H9 (cell line): ENCODE measurements around the gene LITAFD. TPM values are rescaled to one million over a fixed set of nuclear protein-coding genes. Genes with fewer than 3 reads are reported as not detected.

Experiments used
- DNase-seq: peaks from one replicate; pipeline ENCODE4 v3.0.0-alpha.2; 2017
- H2AFZ ChIP-seq: one replicate; pipeline ENCODE4 v1.6.1; 2013; ENCODE audit warnings: mild to moderate bottlenecking, low read length, control low read depth, moderate library complexity
- H2AK5ac ChIP-seq: 2 replicates; pipeline ENCODE4 v1.6.1; 2013; ENCODE audit warnings: low read length, control low read depth, mixed read lengths; ENCODE audit not compliant: insufficient read length
- H2BK120ac ChIP-seq: one replicate; pipeline ENCODE4 v1.6.1; 2013; ENCODE audit warnings: low read depth, mild to moderate bottlenecking, low read length, control low read depth, inconsistent platforms; ENCODE audit not compliant: poor library complexity, severe bottlenecking
- H2BK12ac ChIP-seq: 2 replicates; pipeline ENCODE4 v1.6.1; 2013; ENCODE audit warnings: low read length, control low read depth, mixed read lengths, low read depth; ENCODE audit not compliant: insufficient read length
- H2BK15ac ChIP-seq: 2 replicates; pipeline ENCODE4 v1.6.1; 2013; ENCODE audit warnings: low read depth, low read length, control low read depth
- H2BK20ac ChIP-seq: one replicate; pipeline ENCODE4 v1.6.1; 2013; ENCODE audit warnings: low read depth, mild to moderate bottlenecking, low read length, control low read depth, inconsistent platforms; ENCODE audit not compliant: poor library complexity, severe bottlenecking
- H2BK5ac ChIP-seq: 2 replicates; pipeline ENCODE4 v1.6.1; 2013; ENCODE audit warnings: low read length, control low read depth, mixed read lengths; ENCODE audit not compliant: insufficient read length
- H3K14ac ChIP-seq: 2 replicates; pipeline ENCODE4 v1.6.1; 2013; ENCODE audit warnings: low read length, control low read depth; ENCODE audit not compliant: insufficient read depth
- H3K18ac ChIP-seq: 2 replicates; pipeline ENCODE4 v1.6.1; 2013; ENCODE audit warnings: low read depth, mild to moderate bottlenecking, mixed read lengths, low read length, control low read depth; ENCODE audit not compliant: insufficient read length
- H3K23ac ChIP-seq: 2 replicates; pipeline ENCODE4 v1.6.1; 2013; ENCODE audit warnings: low read length, control low read depth, mixed read lengths, low read depth; ENCODE audit not compliant: insufficient read length
- H3K23me2 ChIP-seq: 2 replicates; pipeline ENCODE4 v1.6.1; 2013; ENCODE audit warnings: low read depth, mild to moderate bottlenecking, mixed read lengths, low read length, control low read depth; ENCODE audit not compliant: insufficient read length, poor library complexity, severe bottlenecking
- H3K27ac ChIP-seq: 2 replicates; pipeline ENCODE4 v1.5.1; 2013; ENCODE audit warnings: low read length, control low read depth, mixed read lengths, low read depth; ENCODE audit not compliant: insufficient read length
- H3K27me3 ChIP-seq: 2 replicates; pipeline ENCODE4 v1.6.1; 2013; ENCODE audit warnings: low read length, control low read depth, inconsistent platforms; ENCODE audit not compliant: insufficient read depth
- H3K4ac ChIP-seq: 2 replicates; pipeline ENCODE4 v1.6.1; 2013; ENCODE audit warnings: low read depth, mild to moderate bottlenecking, control low read depth, inconsistent platforms, low read length, moderate library complexity
- H3K4me1 ChIP-seq: 2 replicates; pipeline ENCODE4 v1.6.1; 2013; ENCODE audit warnings: low read length, control low read depth, inconsistent platforms; ENCODE audit not compliant: insufficient read depth
- H3K4me2 ChIP-seq: 2 replicates; pipeline ENCODE4 v1.6.1; 2013; ENCODE audit warnings: low read length, control low read depth, mixed read lengths; ENCODE audit not compliant: insufficient read length, insufficient read depth
- H3K56ac ChIP-seq: 2 replicates; pipeline ENCODE4 v1.6.1; 2013; ENCODE audit warnings: low read depth, mild to moderate bottlenecking, mixed read lengths, low read length, control low read depth; ENCODE audit not compliant: insufficient read length
- H3K79me1 ChIP-seq: 2 replicates; pipeline ENCODE4 v1.6.1; 2013; ENCODE audit warnings: low read depth, mild to moderate bottlenecking, moderate library complexity, low read length, control low read depth, inconsistent platforms; ENCODE audit not compliant: insufficient read depth, poor library complexity, severe bottlenecking
- H3K79me2 ChIP-seq: 2 replicates; pipeline ENCODE4 v1.6.1; 2013; ENCODE audit warnings: low read length, control low read depth, inconsistent platforms; ENCODE audit not compliant: insufficient read depth
- H3K9ac ChIP-seq: 2 replicates; pipeline ENCODE4 v1.6.1; 2013; ENCODE audit warnings: low read length, control low read depth, mixed read lengths; ENCODE audit not compliant: insufficient read length; ENCODE audit errors: extremely low read depth
- H3K9me3 ChIP-seq: one replicate; pipeline ENCODE4 v1.6.1; 2013; ENCODE audit warnings: low read depth, low read length, inconsistent platforms; ENCODE audit not compliant: control insufficient read depth
- H3T11ph ChIP-seq: one replicate; pipeline ENCODE4 v1.6.1; 2013; ENCODE audit warnings: mild to moderate bottlenecking, low read length, control low read depth, inconsistent platforms
- H4K20me1 ChIP-seq: one replicate; pipeline ENCODE4 v1.6.1; 2013; ENCODE audit not compliant: control insufficient read depth, insufficient read length, insufficient read depth
- H4K5ac ChIP-seq: 2 replicates; pipeline ENCODE4 v1.6.1; 2013; ENCODE audit warnings: low read depth, mild to moderate bottlenecking, mixed read lengths, low read length, control low read depth; ENCODE audit not compliant: insufficient read length
- H4K8ac ChIP-seq: replicated peaks from 2 replicates; pipeline ENCODE4 v1.6.1; 2013; ENCODE audit warnings: low read length, control low read depth, mixed read lengths, low read depth; ENCODE audit not compliant: insufficient read length
- H4K91ac ChIP-seq: 2 replicates; pipeline ENCODE4 v1.6.1; 2013; ENCODE audit warnings: low read depth, mild to moderate bottlenecking, moderate library complexity, mixed read lengths, low read length, control low read depth; ENCODE audit not compliant: insufficient read length
- H3K27ac Mint-ChIP-seq, 3 experiments: 2 replicates in 2 of 3; 3 replicates in 1 of 3; pipeline ENCODE4 v1.8.0; 2020 to 2021; ENCODE audit warnings: mixed read lengths in 3 of 3, mild to moderate bottlenecking in 1 of 3, moderate library complexity in 1 of 3
- H3K27me3 Mint-ChIP-seq: 2 replicates; pipeline ENCODE4 v1.8.0; 2021; ENCODE audit warnings: low read depth, mild to moderate bottlenecking, moderate library complexity, mixed read lengths
- H3K36me3 Mint-ChIP-seq, 3 experiments: 2 replicates in 2 of 3; 3 replicates in 1 of 3; pipeline ENCODE4 v1.8.0; 2020 to 2021; ENCODE audit warnings: low read depth in 3 of 3, mixed read lengths in 3 of 3; ENCODE audit not compliant: insufficient read depth in 1 of 3
- H3K4me1 Mint-ChIP-seq, 2 experiments: 2 replicates each; pipeline ENCODE4 v1.8.0; 2020; ENCODE audit warnings: mixed read lengths in 2 of 2
- H3K4me3 Mint-ChIP-seq, 2 experiments: 2 replicates in 1 of 2; 3 replicates in 1 of 2; pipeline ENCODE4 v1.8.0; 2020 to 2021; ENCODE audit warnings: mild to moderate bottlenecking in 2 of 2, mixed read lengths in 2 of 2, moderate library complexity in 1 of 2
- H3K9me3 Mint-ChIP-seq, 2 experiments: 2 replicates in 1 of 2; 3 replicates in 1 of 2; pipeline ENCODE4 v1.8.0; 2020; ENCODE audit warnings: mild to moderate bottlenecking in 2 of 2, mixed read lengths in 2 of 2, moderate library complexity in 1 of 2
- CTCF ChIP-seq: fragments of 200-600 bp; sonication (generic); conservative IDR thresholded peaks from 3 replicates; pipeline ENCODE4 v1.8.0; 2021; ENCODE audit warnings: antibody characterized with exemption, mild to moderate bottlenecking
- WGBS: extraction: QIAGEN DNeasy Blood & Tissue Kit; methylation state at CpG from one replicate; pipeline ENCODE4 v1.1.7; 2013; ENCODE audit warnings: missing lambda C conversion rate, low lambda C conversion rate, mixed read lengths; ENCODE audit not compliant: insufficient read length; ENCODE audit errors: extremely low coverage; 5-methylcytosine and 5-hydroxymethylcytosine counted together
- total RNA-seq: library from RNA; stranded (reverse); gene quantifications from 2 replicates; pipeline ENCODE4 v1.2.1, GENCODE V29; 2021

LITAFD gene
- total RNA-seq, 1 experiment from 2014 or later = not detected

GRCh38 chr16:8912793-8913192, 30.6 kb downstream of the LITAFD start:
- WGBS = no CpG with 5 or more reads among the region's 4 CpGs
- no peak overlapping the region for H3K4ac ChIP-seq
- H4K20me1 ChIP-seq = no peaks in the 10 kb centered on the region
- Mint-ChIP-seq H3K4me1 (peaks cover 16 to 20% of the 10 kb centered on the region in 2 experiments), H3K9me3 (no peaks in the 10 kb centered on the region), H3K27me3 (no peaks in the 10 kb centered on the region), H3K27ac (peak overlapping the region; percentile 28 to 63 (median 59); a peak in 5 of 7 replicates), H3K4me3 (no peak overlapping the region), H3K36me3 (peaks cover 59 to 87% (median 82%) of the 10 kb centered on the region in 3 experiments; a peak in 6 of 7 replicates)
- H3K9ac ChIP-seq = no peak overlapping the region
- no peak overlapping the region for H3K14ac ChIP-seq
- no peak overlapping the region for H3K18ac ChIP-seq
- H3K79me2 ChIP-seq = peaks cover 3% of the 10 kb centered on the region; the same call in 1 of the 2 replicates
- no peak overlapping the region for H4K91ac ChIP-seq
- no peak overlapping the region for H2BK120ac ChIP-seq
- no peak for TF ChIP-seq CTCF
- H2BK5ac ChIP-seq = no peak overlapping the region
- H4K5ac ChIP-seq = no peak overlapping the region
- no peaks in the 10 kb centered on the region for H3K9me3 ChIP-seq
- H3K27me3 ChIP-seq = no peaks in the 10 kb centered on the region
- H2BK15ac ChIP-seq = no peak overlapping the region
- peaks cover 5% of the 10 kb centered on the region for H3K79me1 ChIP-seq
- no peak overlapping the region for H2AK5ac ChIP-seq
- H3K56ac ChIP-seq = no peak overlapping the region
- H4K8ac ChIP-seq = no peak overlapping the region
- H3K4me1 ChIP-seq = no peaks in the 10 kb centered on the region
- no peaks in the 10 kb centered on the region for H3K23me2 ChIP-seq
- DNase-seq = no peak
- no peak overlapping the region for H2BK20ac ChIP-seq
- no peak overlapping the region for H2AFZ ChIP-seq
- no peak overlapping the region for H3K4me2 ChIP-seq
- no peak overlapping the region for H3T11ph ChIP-seq
- H2BK12ac ChIP-seq = no peak overlapping the region
- H3K23ac ChIP-seq = no peak overlapping the region
- no peak overlapping the region for H3K27ac ChIP-seq
